ENCODE measurements around the gene ARHGEF12. TPM values are rescaled to one million over a fixed set of nuclear protein-coding genes. Genes with fewer than 3 reads are reported as not detected.

The ARHGEF12 gene
- total and polyA plus RNA-seq, 10 of the 15 experiments (the other 5 are each of a cell fraction or from before 2014, with no cell fraction given) = 2.7 to 40.8 (median 20.9) TPM

- no peak for TF ChIP-seq PBX3 (IDR thresholded peaks at IDR 0.05; ENCODE audit: insufficient replicate concordance, low read depth, low read length)
- no peak for TF ChIP-seq POLR2AphosphoS5 (IDR thresholded peaks at IDR 0.05; ENCODE audit: low read length)
- no peak for TF ChIP-seq SIX5 (IDR thresholded peaks at IDR 0.05; ENCODE audit: low read depth, low read length, severe bottlenecking)
Observed at GRCh38 chr11:120302001-120302805, 34.0 kb upstream of the ARHGEF12 start (continued).

GRCh38 chr11:120303004-120303637, 33.1 kb upstream of the ARHGEF12 start:
- CTCF ChIA-PET = interaction anchor here (0.6 to 19.8 kb wide), 41 partner anchors 9 to 985 kb away, joined by 3 to 783 read pairs (median 5); partner anchors contain the start of genes OAF, POU2F3 and TLCD5
- H3K9ac ChIP-seq (ENCODE audit: control insufficient read depth, insufficient read depth, low read length) = no peak overlapping the region
- RAD21 ChIA-PET (ENCODE audit: unreplicated experiment) = interaction anchor here (0.6 to 10.3 kb wide), 14 partner anchors 8 to 890 kb away, joined by 3 to 348 read pairs (median 3); partner anchors contain the start of genes POU2F3 and TLCD5
- DNase-seq (ENCODE audit: low read depth, low spot score) (peak; percentile 37), FAIRE-seq (peak; percentile 94), ATAC-seq (peak; percentile 92)
- H3K9me3 ChIP-seq (replicated peaks; ENCODE audit: control insufficient read depth, insufficient read depth, low read length) = no peaks in the 10 kb centered on the region
- H3K4me3 ChIP-seq = no peak overlapping the region
- H3K4me1 ChIP-seq (ENCODE audit: control insufficient read depth, insufficient read depth, low read length) = peaks cover 7% of the 10 kb centered on the region
- H3K4me2 ChIP-seq (ENCODE audit: control insufficient read depth, insufficient read depth) = no peak overlapping the region
- H4K20me1 ChIP-seq (ENCODE audit: control insufficient read depth, insufficient read depth) = no peaks in the 10 kb centered on the region
- in situ Hi-C loops (cut with MboI) (loop anchor here (5.0 kb wide), 2 partner anchors 71 to 131 kb away; no protein-coding TSS in a partner anchor), intact Hi-C loops (cut with micrococcal nuclease; ENCODE audit: unreplicated experiment) (loop anchor here (1.0 kb wide), 2 partner anchors 68 to 131 kb away; no protein-coding TSS in a partner anchor)
- H3K27me3 ChIP-seq (replicated peaks in 1 of 2; ENCODE audit: control insufficient read depth in 2 of 2, insufficient read depth in 2 of 2, low read length in 1 of 2) = no peaks in the 10 kb centered on the region
- no peaks in the 10 kb centered on the region for H3K79me2 ChIP-seq (ENCODE audit: control insufficient read depth, insufficient read depth, low read length)
- no peaks in the 10 kb centered on the region for H3K36me3 ChIP-seq (ENCODE audit: control insufficient read depth in 2 of 2, insufficient read depth in 2 of 2, low read length in 1 of 2)
- 0% methylated on average over 3 of the region's 3 CpGs for WGBS (ENCODE audit: insufficient coverage, insufficient replicate concordance, low lambda C conversion rate, missing lambda C conversion rate)
- POLR2A ChIA-PET = interaction anchor here (1.1 to 1.4 kb wide), 3 partner anchors 12 to 71 kb away, joined by 3 to 7 read pairs (median 5); no protein-coding TSS in a partner anchor
- SMC1A ChIA-PET (ENCODE audit: uncharacterized antibody, unreplicated experiment) = interaction anchor here (0.5 to 13.1 kb wide), 27 partner anchors 9 to 551 kb away, joined by 3 to 372 read pairs (median 4); partner anchors contain the start of genes POU2F3 and TLCD5
- H3K27ac ChIP-seq (ENCODE audit: control insufficient read depth, insufficient read depth) = no peak overlapping the region
- H2AFZ ChIP-seq (ENCODE audit: control insufficient read depth, low read depth, low read length) = no peak overlapping the region
- no TSS peak for BruUV-seq (replicated peaks)
- peak; percentile 38; the same call in 1 of the 3 replicates for TF ChIP-seq POU2F2 (IDR thresholded peaks at IDR 0.05; ENCODE audit: borderline replicate concordance, low read depth, low read length)
- 0 out of 2 replicates have a peak, but pooled peaks have one; percentile 23 for TF ChIP-seq TBL1XR1 (IDR thresholded peaks at IDR 0.05; ENCODE audit: low read depth, low read length)
- no peak for TF ChIP-seq ATF3 (IDR thresholded peaks at IDR 0.05; ENCODE audit: borderline replicate concordance, extremely low read depth, low read depth, low read length)
- TF ChIP-seq SMARCA5 (IDR thresholded peaks at IDR 0.05) = peak; percentile 79; the same call in 1 of the 2 replicates
- no peak for TF ChIP-seq E2F4 (IDR thresholded peaks at IDR 0.05; ENCODE audit: low read depth, low read length)
- no peak for TF ChIP-seq MTA3 (IDR thresholded peaks at IDR 0.05; ENCODE audit: borderline replicate concordance, low read length)
- TF ChIP-seq SMAD1 (IDR thresholded peaks at IDR 0.05; ENCODE audit: low read depth, partially characterized antibody) = no peak
- TF ChIP-seq IRF4 (IDR thresholded peaks at IDR 0.05; ENCODE audit: low read depth, low read length) = 0 out of 2 replicates have a peak, but pooled peaks have one; percentile 41
- TF ChIP-seq ETV6 (conservative IDR thresholded peaks at IDR 0.05 in 1 of 2, IDR thresholded peaks at IDR 0.05 in 1 of 2; ENCODE audit: borderline replicate concordance in 1 of 2, low read depth in 1 of 2) = no peak
- TF ChIP-seq ZSCAN29 (IDR thresholded peaks at IDR 0.05) = no peak
- no peak for TF ChIP-seq MLLT1 (IDR thresholded peaks at IDR 0.05)
- TF ChIP-seq CBFB (IDR thresholded peaks at IDR 0.05; ENCODE audit: low read depth) = no peak
- 0 out of 2 replicates have a peak, but pooled peaks have one; percentile 35 for TF ChIP-seq STAT1 (conservative IDR thresholded peaks at IDR 0.05)
